ENCODE measurements around the gene PPP2R2C.

The PPP2R2C gene

DNA sequence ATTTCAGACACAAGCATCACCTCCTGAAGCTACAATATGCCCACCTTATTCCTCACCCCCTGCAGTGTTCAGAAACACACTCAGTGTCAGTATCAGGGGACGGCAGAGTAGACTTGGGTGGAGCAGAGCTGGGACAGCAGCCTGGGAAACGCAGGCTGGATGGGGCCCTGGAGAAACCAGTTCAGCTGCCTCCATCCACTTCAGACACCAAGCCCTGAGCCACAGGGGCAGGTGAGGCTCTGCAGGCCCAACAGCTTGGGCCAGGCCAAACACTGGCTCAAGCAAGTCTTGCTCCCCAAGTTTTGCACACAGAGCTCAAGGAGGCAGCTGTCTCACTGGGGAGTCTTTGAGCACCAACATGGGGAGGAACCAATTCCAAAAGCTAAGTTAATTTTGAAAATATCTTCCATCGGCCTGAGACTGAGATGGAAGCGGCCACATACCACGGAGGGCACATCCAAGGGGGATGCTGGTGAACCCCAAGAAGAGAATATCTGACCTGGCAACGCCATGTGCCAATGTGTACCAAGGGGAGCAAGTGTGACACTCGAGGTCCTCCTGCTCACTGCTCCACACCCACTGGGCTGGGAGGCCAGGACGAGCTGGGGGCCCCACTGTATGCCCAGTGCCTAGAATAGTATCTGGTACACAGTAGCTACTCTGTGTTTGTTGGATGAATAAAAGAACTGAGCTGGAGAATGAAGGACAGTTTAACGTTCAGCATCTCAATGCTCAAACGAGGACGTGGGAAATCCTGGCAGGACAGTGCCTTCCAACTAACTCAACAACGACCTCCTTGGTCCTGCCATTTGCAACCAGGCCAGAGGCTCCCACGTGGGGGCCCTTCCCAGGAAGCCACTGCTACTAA is 45.6 kb downstream of the PPP2R2C start:
- no peak for DNase-seq (ENCODE audit: low read depth, low spot score)

GRCh38 chr4:6425911-6426310 is 46.5 kb downstream of the PPP2R2C start:
- no peak for DNase-seq (ENCODE audit: low read depth, low spot score)

DNA sequence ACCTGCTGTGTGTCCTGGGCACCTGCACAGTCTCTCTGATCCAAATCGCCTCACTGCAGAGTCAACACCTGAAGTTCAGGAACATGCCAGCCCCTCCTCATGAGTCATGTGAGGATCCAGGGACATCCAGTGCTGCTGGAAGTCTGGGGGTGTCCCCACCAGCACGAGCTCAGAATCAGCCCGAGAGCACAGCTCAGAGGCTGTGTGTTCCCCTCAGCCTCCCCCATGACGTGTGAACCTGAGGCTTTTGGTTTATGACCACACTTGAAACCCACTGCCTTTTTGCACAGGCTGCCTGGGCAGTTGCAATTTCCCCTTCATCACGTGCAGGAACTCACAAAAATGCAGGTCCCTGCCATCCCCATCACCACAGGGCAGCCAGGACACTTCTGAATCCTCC is 47.1 kb downstream of the PPP2R2C start:
- DNase-seq (ENCODE audit: low read depth, low spot score) = no peak

DNA sequence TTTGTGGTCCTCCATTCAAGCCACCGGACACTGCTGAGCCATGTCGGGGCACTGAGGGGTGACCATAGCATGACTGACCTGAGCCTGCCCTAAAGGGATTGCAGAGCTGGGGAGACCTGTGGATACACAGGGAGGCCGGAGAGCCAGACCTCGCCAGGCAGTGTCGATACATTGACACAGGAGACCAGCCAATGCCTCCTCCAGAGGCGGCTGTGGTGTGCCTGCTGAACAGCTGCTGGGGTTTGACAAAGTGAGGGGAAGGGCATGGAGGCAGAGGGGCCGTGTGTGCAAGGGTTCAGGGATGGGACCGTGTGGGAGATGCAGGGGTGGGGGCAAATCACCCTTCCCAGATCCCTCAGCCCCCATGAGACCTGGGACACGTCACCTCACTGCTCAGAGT is 48.0 kb downstream of the PPP2R2C start:
- DNase-seq (ENCODE audit: low read depth, low spot score) = no peak

- DNase-seq (ENCODE audit: low read depth, low spot score) = no peak
Observed at GRCh38 chr4:6423575-6423974, 48.8 kb downstream of the PPP2R2C start.

- DNase-seq (ENCODE audit: low read depth, low spot score) = no peak
Observed at GRCh38 chr4:6422866-6423265, 49.5 kb downstream of the PPP2R2C start.

DNA sequence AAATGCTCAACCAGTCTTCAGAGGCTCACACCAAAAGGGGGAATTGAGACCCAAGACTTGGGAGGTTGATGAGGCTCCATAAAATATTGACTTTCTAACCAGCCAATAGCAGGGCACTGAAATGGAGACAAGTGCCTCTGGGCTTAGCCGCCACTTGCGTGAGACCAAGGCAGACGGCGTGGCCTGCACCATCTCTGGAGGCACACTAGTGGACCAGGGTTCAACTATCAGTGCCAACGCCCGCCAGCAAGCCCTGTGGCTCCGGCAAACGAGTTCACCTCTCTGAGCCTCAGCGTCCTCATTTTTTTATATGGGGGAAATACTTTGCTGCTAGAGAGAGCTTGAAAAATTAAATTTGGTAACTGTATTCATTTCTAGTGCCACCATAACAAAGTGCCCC is 50.3 kb downstream of the PPP2R2C start:
- no peak for DNase-seq (ENCODE audit: low read depth, low spot score)

- no peak for DNase-seq (ENCODE audit: low read depth, low spot score)
Observed at GRCh38 chr4:6421397-6421796, 51.0 kb downstream of the PPP2R2C start.

GRCh38 chr4:6420972-6421371 is 51.4 kb downstream of the PPP2R2C start:
- DNase-seq (ENCODE audit: low read depth, low spot score) = no peak

DNA sequence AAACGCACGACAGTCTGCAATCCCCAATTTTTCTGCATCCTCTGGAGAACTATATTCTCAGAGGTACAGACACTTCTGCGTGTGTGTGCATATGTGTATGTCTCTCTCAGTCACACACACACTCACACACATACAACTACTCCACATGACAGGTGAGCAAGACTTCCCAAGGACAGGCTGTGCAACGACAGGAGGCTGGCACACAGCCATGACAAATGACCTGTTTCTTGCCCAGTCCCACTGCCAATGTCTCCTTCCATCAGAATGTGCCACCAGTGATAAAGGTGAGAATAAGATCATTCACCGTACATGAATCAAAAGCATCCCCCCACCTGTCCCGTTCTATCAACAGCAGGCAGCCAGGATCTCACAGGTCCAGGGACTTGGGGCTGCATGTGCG is 52.4 kb downstream of the PPP2R2C start:
- no peak for DNase-seq (ENCODE audit: low read depth, low spot score)

GRCh38 chr4:6419452-6420028 is 52.9 kb downstream of the PPP2R2C start:
- DNase-seq (ENCODE audit: low read depth, low spot score) = no peak

DNA sequence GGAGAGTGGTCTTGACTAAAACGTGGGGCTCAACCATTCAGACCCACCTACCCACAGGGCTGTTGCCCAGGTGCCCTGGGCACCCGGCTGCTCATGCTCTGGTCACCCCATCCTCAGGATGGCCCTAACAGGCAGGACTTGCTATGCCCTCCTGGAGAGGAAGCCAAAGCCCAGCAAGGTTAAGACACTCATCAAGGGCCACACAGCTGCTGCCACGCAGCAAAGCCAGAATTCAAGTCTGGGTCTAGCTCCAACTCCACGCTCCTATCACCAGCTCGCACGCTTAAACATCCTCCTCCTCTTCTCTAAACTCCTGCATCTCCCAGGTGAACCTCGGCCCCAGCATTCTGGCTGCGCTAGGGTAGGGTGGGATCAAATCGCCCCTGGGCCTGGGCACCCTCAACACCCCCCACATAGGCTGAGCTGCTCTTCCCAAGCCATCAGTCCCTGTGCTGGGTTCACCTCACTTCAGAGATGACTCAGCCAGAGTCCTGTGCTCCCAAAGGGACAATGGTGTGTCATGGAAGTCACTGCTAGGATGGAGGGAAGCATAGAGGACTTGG is 54.1 kb downstream of the PPP2R2C start:
- no peak for DNase-seq (ENCODE audit: low read depth, low spot score)

DNA sequence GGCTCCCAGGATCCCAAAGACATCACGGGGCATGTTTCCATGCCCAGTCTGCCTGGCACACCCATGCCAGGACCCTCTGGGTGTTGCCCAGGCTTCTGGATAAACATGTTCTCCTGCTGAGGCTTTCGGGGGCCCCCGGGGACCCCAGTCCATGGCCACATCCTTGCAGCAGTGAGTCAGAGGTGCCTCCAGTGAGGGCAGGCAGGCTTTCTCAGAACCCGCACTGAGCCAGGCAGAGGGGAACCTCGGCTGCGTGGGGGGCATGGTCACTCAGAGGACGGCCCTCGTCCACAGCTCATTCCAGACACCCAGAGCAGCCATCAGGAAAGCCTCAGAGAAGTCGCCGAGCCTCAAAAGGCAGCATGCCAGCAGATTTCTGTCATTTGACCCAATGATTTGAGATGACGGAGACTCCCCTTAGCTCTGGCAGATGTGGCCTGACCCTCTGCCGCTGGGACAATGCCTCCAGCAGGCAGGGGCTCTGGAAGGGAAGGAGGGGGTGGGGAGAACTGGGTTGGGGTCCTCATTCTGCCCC is 54.8 kb downstream of the PPP2R2C start:
- DNase-seq (ENCODE audit: low read depth, low spot score) = no peak

DNA sequence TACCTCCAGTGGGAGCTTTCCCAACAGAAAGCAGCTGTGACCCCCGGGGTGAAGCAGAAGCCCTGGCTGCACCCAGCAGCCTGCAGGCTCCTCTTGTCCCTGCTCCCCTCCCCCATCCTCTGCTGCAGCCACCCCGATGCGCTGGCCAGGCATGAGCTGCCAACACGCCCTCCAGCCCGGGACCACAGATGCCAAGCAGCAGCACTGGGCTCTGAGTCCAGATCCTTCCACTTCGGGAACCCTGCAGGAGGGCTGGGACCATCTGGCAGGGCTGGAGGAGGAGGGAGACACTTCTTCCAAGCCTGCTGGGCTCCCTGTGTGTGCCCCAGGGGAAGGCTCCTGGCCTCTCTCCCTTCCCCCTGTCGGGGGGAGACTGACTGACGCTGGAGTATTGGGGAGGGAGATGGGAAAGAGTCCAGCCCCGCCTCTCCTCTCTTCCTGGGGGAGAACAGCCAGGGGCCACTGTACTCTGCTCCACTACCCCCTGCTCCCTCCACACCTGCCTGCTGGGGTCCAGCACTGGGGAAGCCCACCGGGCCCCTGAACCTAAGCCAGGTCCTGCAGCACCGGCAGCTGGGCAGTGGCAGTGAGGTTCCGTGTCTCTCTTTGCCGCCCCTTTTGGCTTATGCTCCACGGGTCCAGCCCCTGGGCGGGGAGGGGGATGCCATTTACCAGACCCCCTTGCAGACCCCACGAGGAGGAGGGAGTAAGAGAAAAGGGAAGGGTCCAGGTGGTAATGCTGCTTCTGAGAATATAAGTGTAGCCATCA is 55.7 kb downstream of the PPP2R2C start:
- no peak for DNase-seq (ENCODE audit: low read depth, low spot score)

DNA sequence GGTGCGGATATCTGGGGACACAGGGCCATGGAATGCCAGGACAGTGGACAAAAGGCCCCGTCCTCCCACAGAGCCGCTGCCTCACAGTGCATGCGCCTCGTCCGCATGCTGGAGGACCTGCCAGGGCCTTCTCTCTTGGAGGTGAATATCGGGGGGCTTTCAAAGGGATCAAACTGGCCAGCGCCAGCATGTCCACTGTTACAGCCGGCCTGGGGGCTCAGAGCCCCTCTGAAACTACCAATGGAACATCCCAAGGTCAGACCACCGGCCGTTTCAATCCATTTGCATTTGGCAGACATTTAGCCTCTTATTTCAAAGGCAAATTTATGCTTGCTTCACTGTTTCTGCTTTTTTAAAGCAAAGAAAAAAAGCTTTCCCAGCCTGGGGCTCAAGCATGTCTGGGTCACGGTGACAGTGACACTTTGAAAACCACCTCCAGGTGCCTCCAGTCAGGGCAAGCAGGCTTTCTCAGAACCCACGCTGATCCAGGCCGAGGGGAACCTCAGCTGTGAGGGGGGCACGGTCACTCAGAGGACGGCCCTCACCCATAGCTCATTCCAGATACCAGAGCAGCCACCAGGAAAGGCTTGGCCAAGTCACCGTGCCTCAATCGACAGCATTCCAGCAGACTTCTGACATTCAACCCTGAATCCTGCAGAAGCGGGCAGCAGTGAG is 57.2 kb downstream of the PPP2R2C start:
- no peak for DNase-seq (ENCODE audit: low read depth, low spot score)

DNA sequence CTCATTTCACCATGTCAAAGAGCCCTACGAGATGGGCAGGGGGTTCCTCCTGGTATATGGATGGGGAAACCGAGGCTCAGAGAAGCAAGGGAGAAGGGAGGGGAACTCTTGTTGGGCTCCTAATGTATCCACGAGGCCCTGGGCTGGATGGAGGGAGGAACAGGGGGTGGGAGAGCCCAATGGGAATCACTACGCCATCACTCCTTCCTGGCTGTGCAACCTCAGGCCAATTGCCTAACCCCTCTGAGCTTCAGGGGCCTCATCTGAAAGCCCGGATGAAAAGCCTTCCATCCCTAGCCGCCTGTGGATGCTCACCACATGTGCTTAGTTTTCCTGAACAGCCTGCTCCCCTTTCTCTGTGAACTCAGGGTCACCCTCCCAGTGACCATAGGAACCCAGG is 57.8 kb downstream of the PPP2R2C start:
- DNase-seq (ENCODE audit: low read depth, low spot score) = no peak

DNA sequence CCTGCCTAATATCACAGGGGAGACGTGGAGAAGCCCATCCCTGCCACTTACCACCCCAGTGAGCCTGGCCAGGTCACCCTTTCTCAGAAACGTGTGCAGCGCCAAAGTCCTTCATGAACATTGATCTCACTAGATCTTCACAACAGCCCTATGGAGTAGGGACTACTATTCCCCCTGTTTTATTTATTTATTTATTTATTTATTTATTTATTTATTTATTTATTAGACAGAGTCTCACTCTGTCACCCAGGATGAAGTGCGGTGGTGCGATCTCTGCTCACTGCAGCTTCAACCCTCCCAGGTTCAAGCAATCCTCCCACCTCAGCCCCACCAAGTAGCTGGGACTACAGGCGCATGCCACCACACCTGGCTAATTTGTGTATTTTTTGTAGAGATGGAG is 61.8 kb downstream of the PPP2R2C start:
- no peak for DNase-seq (ENCODE audit: low read depth, low spot score)

GRCh38 chr4:6410068-6410467 is 62.3 kb downstream of the PPP2R2C start:
- no peak for DNase-seq (ENCODE audit: low read depth, low spot score)

- DNase-seq (ENCODE audit: low read depth, low spot score) = no peak
Observed at GRCh38 chr4:6409381-6409780, 63.0 kb downstream of the PPP2R2C start.

- DNase-seq (ENCODE audit: low read depth, low spot score) = no peak
Observed at GRCh38 chr4:6408263-6408662, 64.2 kb downstream of the PPP2R2C start.

- DNase-seq (ENCODE audit: low read depth, low spot score) = no peak
Observed at GRCh38 chr4:6405397-6405706, 67.1 kb downstream of the PPP2R2C start.

All from iPS DF 19.7 (cell line).